ENCODE results near the gene PTPRG. TPM values are rescaled to one million over a fixed set of nuclear protein-coding genes. Genes with fewer than 3 reads are reported as not detected.

Gene PTPRG
- total RNA-seq, 4 donors from 2014 or later = 8.4 to 37.3 (median 14.9) TPM

- intact Hi-C loops (cut with DNase I; ENCODE audit: low total_unique reads) = no loop called here
- TF ChIP-seq POLR2A (IDR thresholded peaks at IDR 0.05) (no peak), CTCF (IDR thresholded peaks at IDR 0.05) (no peak)
- H3K4me3 ChIP-seq (ENCODE audit: low read depth, poor library complexity, severe bottlenecking) = no peak overlapping the region
- WGBS, 2 donors = 88 to 91% methylated on average over 4 of the region's 4 CpGs
- no peak for DNase-seq (ENCODE audit: low spot score in 2 of 2)
These were observed 435.7 kb downstream of the PTPRG start for GRCh38 chr3:61997101-61997500.

GRCh38 chr3:62003835-62004234 is 442.5 kb downstream of the PTPRG start:
- TF ChIP-seq CTCF (IDR thresholded peaks at IDR 0.05) (no peak), POLR2A (IDR thresholded peaks at IDR 0.05) (no peak)
- WGBS, 2 donors = 96 to 100% methylated on average over 1 of the region's 1 CpG
- intact Hi-C loops (cut with DNase I; ENCODE audit: low total_unique reads) = no loop called here

GRCh38 chr3:62007036-62007435 is 445.7 kb downstream of the PTPRG start:
- no peak overlapping the region for H3K4me3 ChIP-seq (ENCODE audit: low read depth, poor library complexity, severe bottlenecking)
- DNase-seq (ENCODE audit: low spot score in 2 of 2) = no peak
- TF ChIP-seq POLR2A (IDR thresholded peaks at IDR 0.05) = no peak
- TF ChIP-seq CTCF (IDR thresholded peaks at IDR 0.05) = no peak
- WGBS, 2 donors = 38 to 51% methylated on average over 3 of the region's 3 CpGs
- intact Hi-C loops (cut with DNase I; ENCODE audit: low total_unique reads) = no loop called here

More at GRCh38 chr3:62003835-62004234, 442.5 kb downstream of the PTPRG start:
- no peak overlapping the region for H3K4me3 ChIP-seq (ENCODE audit: low read depth, poor library complexity, severe bottlenecking)
- DNase-seq (ENCODE audit: low spot score in 2 of 2) = no peak

- intact Hi-C loops (cut with DNase I; ENCODE audit: low total_unique reads) = no loop called here
- 77 to 89% methylated on average over 9 of the region's 9 CpGs for WGBS, 2 donors
- DNase-seq (ENCODE audit: low spot score in 2 of 2) = no peak
- TF ChIP-seq CTCF (IDR thresholded peaks at IDR 0.05) = no peak
- TF ChIP-seq POLR2A (IDR thresholded peaks at IDR 0.05) = no peak
- no peak overlapping the region for H3K4me3 ChIP-seq (ENCODE audit: low read depth, poor library complexity, severe bottlenecking)
These were observed 449.6 kb downstream of the PTPRG start for GRCh38 chr3:62010989-62011388.

GRCh38 chr3:62011666-62012065 is 450.3 kb downstream of the PTPRG start:
- DNase-seq (ENCODE audit: low spot score in 2 of 2) = no peak
- intact Hi-C loops (cut with DNase I; ENCODE audit: low total_unique reads) = no loop called here
- WGBS, 2 donors = 78% methylated on average over 5 of the region's 5 CpGs
- no peak for TF ChIP-seq CTCF (IDR thresholded peaks at IDR 0.05)
- TF ChIP-seq POLR2A (IDR thresholded peaks at IDR 0.05) = no peak
- H3K4me3 ChIP-seq (ENCODE audit: low read depth, poor library complexity, severe bottlenecking) = no peak overlapping the region

GRCh38 chr3:62013951-62014350 is 452.6 kb downstream of the PTPRG start:
- intact Hi-C loops (cut with DNase I; ENCODE audit: low total_unique reads) = no loop called here
- no peak for DNase-seq (ENCODE audit: low spot score in 2 of 2)
- H3K4me3 ChIP-seq (ENCODE audit: low read depth, poor library complexity, severe bottlenecking) = no peak overlapping the region
- WGBS, 2 donors = 90 to 92% methylated on average over 7 of the region's 7 CpGs
- no peak for TF ChIP-seq CTCF (IDR thresholded peaks at IDR 0.05)
- TF ChIP-seq POLR2A (IDR thresholded peaks at IDR 0.05) = no peak
